NCI-H1092 treated with DMSO at 0.1 percent for 48 hours (cell line): ENCODE measurements around the gene ZNF407.
"Not testable (repeated sequence)": the region's sequence is repeated elsewhere in the genome, so short reads cannot be mapped to it uniquely, and the experiment has no call there.

Experiments used
- DNase-seq: peaks from one replicate; lab custom pipeline; 2025; lab: John Stamatoyannopoulos, UW

ZNF407 gene

DNA sequence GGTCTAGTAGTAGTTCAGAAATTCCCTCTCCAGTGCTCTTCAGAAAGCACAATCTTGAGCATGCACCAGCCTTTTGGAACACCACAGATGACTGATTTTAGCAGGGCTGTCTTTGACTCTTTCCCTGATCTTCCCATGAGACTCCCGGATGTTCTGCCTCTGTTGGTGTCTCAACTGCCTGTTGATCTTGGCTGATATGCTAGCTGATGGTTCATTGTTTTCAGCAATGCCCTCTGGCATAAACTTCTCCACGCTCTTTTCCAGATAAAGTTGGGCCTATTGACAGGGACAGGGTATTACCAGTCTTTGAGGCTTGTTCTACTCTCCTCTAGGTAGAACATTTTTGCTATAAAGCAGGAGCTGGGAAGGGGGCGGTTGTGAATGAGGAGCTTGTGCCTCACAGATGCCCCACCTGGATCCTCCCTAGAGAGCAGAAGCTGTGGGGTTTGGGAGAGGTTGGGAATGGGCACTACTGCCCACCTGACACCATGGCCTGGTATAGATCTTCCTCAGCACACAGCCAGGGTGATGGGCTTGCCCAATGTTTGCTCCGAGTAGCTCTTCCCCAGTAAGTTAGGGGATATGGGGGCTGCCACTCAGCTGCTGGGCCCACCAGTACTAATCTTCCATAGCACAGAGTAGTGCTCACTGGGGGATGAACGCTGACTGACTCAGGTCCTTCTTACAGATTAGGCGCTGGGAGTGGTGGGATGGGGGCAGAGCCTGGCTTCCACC, 500.0 kb downstream of the ZNF407 start:
- DNase-seq, result no peak

DNA sequence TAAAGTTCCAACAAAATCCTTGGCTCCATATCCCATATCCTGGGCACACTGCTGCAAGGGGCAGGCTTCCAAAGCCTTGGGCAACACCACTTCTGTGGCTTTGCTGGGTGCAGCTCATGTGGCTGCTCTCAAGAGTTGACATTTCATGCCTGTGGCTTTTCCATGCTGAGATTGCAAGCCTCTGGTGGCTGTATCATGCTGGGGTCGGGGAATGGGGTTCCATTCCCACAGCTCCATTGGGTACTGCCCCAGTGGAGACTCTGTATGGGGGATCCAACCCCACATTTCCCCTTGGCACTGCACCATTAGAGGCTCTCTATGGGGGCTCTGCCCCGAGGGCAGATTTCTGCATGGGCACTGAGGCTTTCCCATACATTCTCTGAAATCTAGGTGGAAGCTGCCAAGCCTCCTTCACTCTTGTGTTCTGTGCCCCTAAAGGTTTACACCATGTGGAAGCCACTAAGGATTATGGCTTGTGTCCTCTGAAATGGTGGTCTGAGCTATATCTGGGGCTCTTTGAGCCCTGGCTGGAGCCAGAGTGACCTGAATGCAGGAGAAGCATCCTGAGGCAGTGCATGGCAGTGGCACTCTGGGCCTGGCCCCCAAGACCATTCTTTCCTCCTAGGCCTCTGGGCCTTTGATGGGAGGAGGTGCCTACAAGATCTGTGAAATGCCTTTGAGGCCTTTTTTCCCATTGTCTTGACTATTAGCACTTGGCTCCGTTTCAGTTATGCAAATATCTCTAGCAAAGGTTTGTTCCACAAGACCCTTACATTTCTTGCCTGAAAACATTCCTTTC, 503.4 kb downstream of the ZNF407 start:
- DNase-seq, result no peak

- no peak for DNase-seq
These were observed 504.2 kb downstream of the ZNF407 start for GRCh38 chr18:75101916-75102315.

DNA sequence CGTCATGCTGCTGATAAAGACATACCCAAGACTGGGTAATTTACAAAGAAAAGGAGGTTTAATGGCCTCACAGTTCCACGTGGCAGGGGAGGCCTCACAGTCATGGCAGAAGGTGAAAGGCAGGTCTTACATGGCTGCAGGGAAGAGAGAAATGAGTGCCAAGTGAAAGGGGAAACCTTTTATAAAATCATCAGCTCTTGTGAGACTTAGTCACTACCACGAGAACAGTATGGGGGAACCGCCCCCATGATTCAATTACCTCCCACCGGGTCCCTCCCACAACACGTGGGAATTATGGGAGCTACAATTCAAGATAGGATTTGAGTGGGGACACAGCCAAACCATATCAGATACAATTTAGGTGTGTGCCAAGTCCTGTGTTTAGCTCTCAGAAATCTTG, 506.4 kb downstream of the ZNF407 start:
- not testable (repeated sequence) for DNase-seq

DNA sequence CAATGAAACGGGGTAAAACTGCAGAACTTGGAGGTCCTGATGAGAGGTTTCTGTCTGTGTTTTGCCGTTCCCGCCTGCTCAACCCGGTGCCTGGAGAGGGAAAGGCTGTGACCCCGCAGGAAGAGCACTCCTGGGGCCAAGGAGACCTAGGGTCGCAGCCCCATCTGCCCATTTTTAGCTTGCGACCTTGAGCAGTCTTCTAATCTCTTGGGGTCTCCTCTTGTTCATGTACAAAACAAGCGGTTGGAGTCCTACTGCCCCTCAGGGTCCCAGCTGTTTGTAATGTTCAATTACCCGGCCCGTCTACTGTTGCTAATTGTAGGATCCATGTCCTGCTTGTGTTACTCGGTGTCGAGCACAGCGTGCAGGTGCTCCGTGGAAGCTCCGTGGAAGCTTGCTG, 506.8 kb downstream of the ZNF407 start:
- no peak for DNase-seq

DNA sequence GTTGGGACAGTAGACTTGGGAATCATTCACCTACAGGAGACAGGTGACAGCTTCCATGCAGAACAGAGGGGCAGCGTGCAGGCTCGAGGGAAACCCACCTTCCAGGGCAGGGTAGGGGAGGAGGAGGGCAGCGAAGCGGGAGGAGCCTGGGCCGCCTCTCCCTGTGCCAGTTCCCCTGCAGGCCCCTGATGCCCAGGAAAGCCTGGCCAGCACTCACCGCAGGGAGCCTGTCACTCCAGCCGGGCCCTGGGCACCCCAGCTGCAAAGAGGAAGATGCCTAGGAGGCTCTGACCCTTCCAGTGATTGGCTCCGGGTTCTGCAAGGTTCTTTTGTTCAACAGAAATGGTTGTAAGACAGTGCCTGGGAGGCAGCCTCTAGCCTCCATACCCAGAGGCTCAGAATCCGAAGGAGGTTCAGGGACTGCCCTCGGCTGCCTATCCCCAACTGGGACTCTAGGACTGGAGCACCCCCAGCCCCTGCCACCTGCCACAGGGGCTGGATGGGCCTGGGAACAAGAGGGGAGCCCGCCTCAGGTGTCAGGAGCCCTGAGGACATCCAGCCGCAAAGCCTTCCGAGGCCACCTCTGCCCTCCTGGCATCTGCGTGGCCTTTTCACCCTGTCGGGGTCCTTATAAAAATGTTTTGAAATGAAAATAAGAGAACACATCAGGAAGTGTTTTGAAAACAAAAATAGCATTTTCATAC, 508.0 kb downstream of the ZNF407 start:
- no peak for DNase-seq

DNA sequence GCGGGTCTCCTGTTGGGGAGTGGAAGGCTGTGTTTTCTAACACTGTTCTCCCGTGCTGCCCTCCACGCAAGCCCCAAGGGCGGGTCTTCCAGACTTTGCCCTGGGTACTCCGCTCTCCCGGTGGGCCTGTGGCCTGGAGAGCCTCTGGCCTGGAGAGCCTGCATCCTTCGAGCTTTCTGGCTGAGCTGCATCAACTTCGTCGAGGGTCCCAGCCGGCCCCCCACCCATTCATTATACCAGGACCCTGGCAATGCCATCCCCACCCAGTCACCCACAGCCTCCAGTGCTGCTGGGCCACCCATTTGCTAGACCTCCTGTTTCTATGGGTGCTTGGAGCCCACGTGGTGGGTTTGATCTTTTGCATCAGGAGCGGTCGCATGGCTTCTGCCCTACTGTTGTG, 509.1 kb downstream of the ZNF407 start:
- no peak for DNase-seq

DNA sequence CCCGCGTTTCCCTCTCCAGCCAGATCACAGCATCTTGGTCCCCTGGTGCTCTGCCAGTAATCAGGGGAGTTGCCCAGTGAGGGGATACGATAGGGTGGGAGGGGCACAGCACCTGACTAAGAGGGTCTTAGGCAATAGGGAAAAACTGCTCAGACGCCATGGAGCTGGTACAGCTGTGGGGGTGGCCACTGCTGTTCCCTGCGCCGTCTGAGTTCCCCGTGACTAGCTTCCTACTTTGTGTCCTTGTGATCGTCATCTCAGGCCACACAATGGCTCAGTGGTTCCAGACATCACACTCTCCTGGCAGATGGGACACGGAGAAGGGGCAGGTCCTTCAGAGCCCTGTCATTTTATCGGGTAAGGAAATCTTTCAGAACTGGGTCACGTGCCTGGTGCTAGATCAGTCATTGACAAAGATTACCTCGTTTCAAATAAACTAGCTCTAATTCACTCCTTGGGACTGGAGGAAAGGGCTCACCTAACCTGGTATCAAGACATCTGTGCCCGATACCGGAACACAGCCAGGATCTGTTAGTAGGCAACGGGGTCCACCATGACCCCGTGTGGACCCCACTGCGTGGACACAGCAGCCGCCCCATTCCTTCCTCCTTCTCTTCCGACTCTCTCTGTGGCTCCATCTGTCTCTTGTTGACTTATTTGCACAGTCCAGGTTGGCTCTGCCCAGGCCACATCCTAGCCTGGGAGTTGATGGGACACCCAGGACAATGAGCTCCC, 509.7 kb downstream of the ZNF407 start:
- DNase-seq, result no peak

GRCh38 chr18:75107931-75108276, 510.2 kb downstream of the ZNF407 start:
- DNase-seq, result no peak

- DNase-seq, result no peak
These were observed 511.1 kb downstream of the ZNF407 start for GRCh38 chr18:75108579-75109318.

- DNase-seq, result no peak
These were observed 511.6 kb downstream of the ZNF407 start for GRCh38 chr18:75109319-75109691.

DNA sequence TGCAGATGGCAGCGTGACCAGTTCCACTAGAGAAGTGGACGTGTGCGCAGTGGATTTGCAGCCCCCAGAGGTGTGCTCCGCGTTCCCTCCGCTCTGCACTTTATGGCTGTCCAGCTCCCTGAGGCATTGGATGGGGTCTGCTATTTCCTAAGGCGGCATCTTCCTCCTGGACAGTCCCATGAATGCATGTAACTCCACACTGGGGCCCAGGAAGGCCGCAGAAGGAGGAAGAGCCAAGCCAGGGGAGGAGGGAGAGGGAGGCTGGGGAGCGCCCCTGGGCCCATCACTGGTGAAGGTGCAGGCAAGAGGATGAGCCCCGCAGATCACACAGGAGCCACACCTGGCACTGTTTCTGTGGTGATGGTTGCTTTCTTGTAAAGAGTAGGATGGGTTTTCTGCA, 512.1 kb downstream of the ZNF407 start:
- no peak for DNase-seq

DNA sequence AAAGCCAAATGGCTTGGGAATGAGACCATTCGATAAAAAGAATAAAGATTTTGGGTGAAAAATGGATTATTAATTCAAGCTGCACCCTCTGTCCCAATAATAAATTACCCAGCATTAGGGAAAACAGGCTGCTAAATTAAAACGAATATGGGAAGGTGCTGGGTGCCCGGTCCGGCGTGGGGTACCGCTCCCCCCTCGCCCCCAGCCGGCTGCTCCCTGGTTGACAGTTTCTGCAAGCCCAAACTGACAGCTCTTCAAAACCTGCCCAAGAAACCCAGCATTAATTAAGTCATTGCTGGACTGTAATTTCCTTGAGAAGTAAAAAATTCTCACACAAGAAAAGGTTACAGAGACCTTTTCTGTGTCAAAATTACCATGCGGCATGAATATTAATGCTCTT, 512.6 kb downstream of the ZNF407 start:
- no peak for DNase-seq

- no peak for DNase-seq
These were observed 513.3 kb downstream of the ZNF407 start for GRCh38 chr18:75110846-75111415.

- DNase-seq, result no peak
These were observed 514.1 kb downstream of the ZNF407 start for GRCh38 chr18:75111760-75112159.

- DNase-seq, result no peak
These were observed 514.8 kb downstream of the ZNF407 start for GRCh38 chr18:75112186-75113096.

GRCh38 chr18:75113455-75113854, 515.8 kb downstream of the ZNF407 start:
- DNase-seq, result no peak

- no peak for DNase-seq
These were observed 516.6 kb downstream of the ZNF407 start for GRCh38 chr18:75114231-75114764.
